NCI-H1105 (cell line): ENCODE measurements around the gene BTRC.
A peak's percentile ranks its signal among the peaks of the same experiment; 100 is the strongest.

Experiments
- DNase-seq: peaks from one replicate; lab custom pipeline; 2025; lab: John Stamatoyannopoulos, UW

The BTRC gene

GRCh38 chr10:101484175-101484745, 130.3 kb downstream of the BTRC start:
- no peak for DNase-seq

GRCh38 chr10:101485207-101485606, 131.2 kb downstream of the BTRC start:
- DNase-seq, result no peak

GRCh38 chr10:101485681-101486554, 132.0 kb downstream of the BTRC start:
- peak; percentile 35 for DNase-seq

- DNase-seq, result no peak
These were observed 133.4 kb downstream of the BTRC start for GRCh38 chr10:101487399-101487798.

GRCh38 chr10:101489355-101489754, 135.4 kb downstream of the BTRC start:
- DNase-seq, result peak; percentile 14

GRCh38 chr10:101490026-101490425, 136.1 kb downstream of the BTRC start:
- DNase-seq, result no peak

- no peak for DNase-seq
These were observed 138.2 kb downstream of the BTRC start for GRCh38 chr10:101492205-101492604.

- no peak for DNase-seq
These were observed 138.8 kb downstream of the BTRC start for GRCh38 chr10:101492814-101493213.

GRCh38 chr10:101493249-101493648, 139.3 kb downstream of the BTRC start:
- DNase-seq, result no peak

- DNase-seq, result no peak
These were observed 139.9 kb downstream of the BTRC start for GRCh38 chr10:101493782-101494281.

GRCh38 chr10:101494650-101495049, 140.7 kb downstream of the BTRC start:
- DNase-seq, result no peak

- DNase-seq, result no peak
These were observed 141.5 kb downstream of the BTRC start for GRCh38 chr10:101495324-101495925.

GRCh38 chr10:101504438-101504837, 150.5 kb downstream of the BTRC start:
- no peak for DNase-seq

GRCh38 chr10:101506829-101507661, 153.1 kb downstream of the BTRC start:
- no peak for DNase-seq

GRCh38 chr10:101507828-101508227, 153.9 kb downstream of the BTRC start:
- no peak for DNase-seq

- DNase-seq, result no peak
These were observed 158.0 kb downstream of the BTRC start for GRCh38 chr10:101511938-101512337.

GRCh38 chr10:101512738-101513137, 158.8 kb downstream of the BTRC start:
- DNase-seq, result no peak

- no peak for DNase-seq
These were observed 159.8 kb downstream of the BTRC start for GRCh38 chr10:101513733-101514132.

GRCh38 chr10:101525848-101526247, 171.9 kb downstream of the BTRC start:
- DNase-seq, result no peak

- DNase-seq, result no peak
These were observed 175.2 kb downstream of the BTRC start for GRCh38 chr10:101529207-101529606.

- DNase-seq, result no peak
These were observed 176.0 kb downstream of the BTRC start for GRCh38 chr10:101529725-101530553.
